T-helper 2 cell treated with Interferon-gamma antibody and Interleukin-4, amounts not matched to agents 5 μg/mL and 100 μg/mL, for 36 hours (primary cell): ENCODE data around the gene LDHA.
A peak's percentile ranks its signal among the peaks of the same experiment; 100 is the strongest.
"Not testable (repeated sequence)": the region's sequence is repeated elsewhere in the genome, so short reads cannot be mapped to it uniquely, and the experiment has no call there.

ENCODE experiments used
- DNase-seq: peaks from one replicate; pipeline ENCODE4 v3.0.0; 2021; ENCODE audit warnings: low spot score
- H3K27ac Mint-ChIP-seq: one replicate; pipeline ENCODE4 v1.8.0; 2021; ENCODE audit warnings: mild to moderate bottlenecking, mixed read lengths
- H3K27me3 Mint-ChIP-seq: one replicate; pipeline ENCODE4 v1.8.0; 2021; ENCODE audit warnings: low read depth, mixed read lengths
- H3K36me3 Mint-ChIP-seq: one replicate; pipeline ENCODE4 v1.8.0; 2021; ENCODE audit warnings: low read depth, mixed read lengths
- H3K4me1 Mint-ChIP-seq: one replicate; pipeline ENCODE4 v1.8.0; 2021; ENCODE audit warnings: low read depth, mixed read lengths
- H3K4me3 Mint-ChIP-seq: one replicate; pipeline ENCODE4 v1.8.0; 2022; ENCODE audit warnings: mild to moderate bottlenecking, moderate library complexity, mixed read lengths
- H3K9me3 Mint-ChIP-seq: one replicate; pipeline ENCODE4 v1.8.0; 2021; ENCODE audit warnings: mixed read lengths

LDHA gene

DNA sequence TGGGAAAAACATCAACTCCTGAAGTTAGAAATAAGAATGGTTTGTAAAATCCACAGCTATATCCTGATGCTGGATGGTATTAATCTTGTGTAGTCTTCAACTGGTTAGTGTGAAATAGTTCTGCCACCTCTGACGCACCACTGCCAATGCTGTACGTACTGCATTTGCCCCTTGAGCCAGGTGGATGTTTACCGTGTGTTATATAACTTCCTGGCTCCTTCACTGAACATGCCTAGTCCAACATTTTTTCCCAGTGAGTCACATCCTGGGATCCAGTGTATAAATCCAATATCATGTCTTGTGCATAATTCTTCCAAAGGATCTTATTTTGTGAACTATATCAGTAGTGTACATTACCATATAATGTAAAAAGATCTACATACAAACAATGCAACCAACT lies 13.0 kb downstream of the LDHA start:
- not testable (repeated sequence) for H3K9me3 Mint-ChIP-seq, H3K4me3 Mint-ChIP-seq, H3K27ac Mint-ChIP-seq, DNase-seq, H3K27me3 Mint-ChIP-seq
- peaks cover 42% of the 10 kb centered on the region for H3K36me3 Mint-ChIP-seq
- peaks cover 23% of the 10 kb centered on the region for H3K4me1 Mint-ChIP-seq

DNA sequence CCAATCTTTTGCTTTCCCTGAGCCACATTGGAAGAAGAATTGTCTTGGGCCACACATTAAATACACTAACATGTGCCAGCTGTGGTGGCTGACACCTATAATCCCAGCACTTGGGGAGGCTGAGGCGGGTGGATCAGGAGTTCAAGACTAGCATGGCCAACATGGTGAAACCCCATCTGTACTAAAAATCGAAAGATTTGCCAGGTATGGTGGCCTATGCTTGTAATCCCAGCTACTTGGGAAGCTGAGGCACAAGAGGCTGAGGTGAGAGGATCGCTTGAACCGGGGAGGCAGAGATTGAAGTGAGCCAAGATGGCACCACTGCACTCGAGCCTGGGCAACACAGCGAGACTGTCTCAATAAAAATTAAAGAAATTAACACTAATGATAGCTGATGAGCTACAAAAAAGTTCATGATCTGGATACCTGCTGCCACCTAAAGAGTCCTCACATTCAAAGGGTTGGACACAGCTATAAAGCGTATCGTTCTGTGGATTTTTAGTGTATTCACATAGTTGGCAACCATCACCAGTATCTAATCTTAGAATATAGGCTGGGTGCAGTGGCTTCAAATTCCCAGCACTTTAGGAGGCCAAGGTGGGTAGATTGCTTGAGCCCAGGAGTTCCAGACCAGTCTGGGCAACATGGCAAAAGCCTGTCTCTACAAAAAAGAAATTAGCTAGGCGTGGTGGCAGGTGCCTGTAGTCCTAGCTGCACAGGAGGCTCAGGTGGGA lies 14.4 kb downstream of the LDHA start:
- no peak for DNase-seq
- Mint-ChIP-seq H3K9me3 (no peaks in the 10 kb centered on the region), H3K4me1 (peaks cover 16% of the 10 kb centered on the region), H3K27me3 (peaks cover under 1% of the 10 kb centered on the region), H3K36me3 (peaks cover 30% of the 10 kb centered on the region), H3K27ac (no peak overlapping the region), H3K4me3 (no peak overlapping the region)

DNA sequence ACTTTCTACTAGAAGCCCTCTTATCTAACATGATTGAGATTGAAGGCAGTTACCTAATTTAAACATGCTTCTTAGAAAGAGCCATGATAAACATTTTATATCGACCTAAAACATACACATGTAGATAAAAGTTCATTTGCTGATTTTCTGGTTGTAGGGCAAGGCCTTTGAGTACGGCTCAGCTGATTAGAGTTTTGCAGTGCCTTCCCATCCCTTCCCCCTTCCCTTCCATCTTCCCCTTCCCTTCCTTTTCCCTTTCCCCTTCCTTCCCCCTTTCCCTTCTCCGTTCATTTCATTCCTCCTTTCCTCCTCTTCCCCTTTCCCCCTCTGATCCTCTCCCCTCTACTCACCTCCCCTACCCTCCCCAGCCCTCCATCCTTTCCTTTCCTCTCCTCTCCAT lies 22.1 kb downstream of the LDHA start:
- no peak for DNase-seq
- H3K4me3 Mint-ChIP-seq = no peak overlapping the region
- no peak overlapping the region for H3K27ac Mint-ChIP-seq
- H3K9me3 Mint-ChIP-seq = no peaks in the 10 kb centered on the region
- H3K36me3 Mint-ChIP-seq = no peaks in the 10 kb centered on the region
- peaks cover 10% of the 10 kb centered on the region for H3K4me1 Mint-ChIP-seq
- H3K27me3 Mint-ChIP-seq = peaks cover 2% of the 10 kb centered on the region

DNA sequence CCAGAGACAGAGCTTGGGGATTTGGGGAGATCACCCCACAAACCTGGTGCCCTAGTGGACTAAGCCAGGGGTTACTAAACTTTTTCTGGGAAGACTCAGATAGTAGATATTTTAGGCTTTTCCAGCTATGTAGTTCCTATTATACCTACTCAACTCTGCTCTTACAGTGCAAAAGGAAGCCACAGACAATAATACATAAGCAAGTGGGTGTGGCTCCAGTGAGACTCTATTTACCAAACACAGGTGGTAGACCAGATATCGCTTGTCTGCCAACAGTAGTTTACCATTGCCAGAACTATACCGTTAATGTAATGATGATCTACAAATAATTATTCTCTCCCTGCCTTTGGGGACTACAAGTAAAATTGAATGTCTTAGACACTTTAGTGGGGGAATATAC lies 24.7 kb downstream of the LDHA start:
- Mint-ChIP-seq H3K27me3 (no peaks in the 10 kb centered on the region), H3K27ac (no peak overlapping the region), H3K4me3 (no peak overlapping the region), H3K9me3 (no peaks in the 10 kb centered on the region), H3K36me3 (no peaks in the 10 kb centered on the region), H3K4me1 (peaks cover 5% of the 10 kb centered on the region)
- DNase-seq = no peak

DNA sequence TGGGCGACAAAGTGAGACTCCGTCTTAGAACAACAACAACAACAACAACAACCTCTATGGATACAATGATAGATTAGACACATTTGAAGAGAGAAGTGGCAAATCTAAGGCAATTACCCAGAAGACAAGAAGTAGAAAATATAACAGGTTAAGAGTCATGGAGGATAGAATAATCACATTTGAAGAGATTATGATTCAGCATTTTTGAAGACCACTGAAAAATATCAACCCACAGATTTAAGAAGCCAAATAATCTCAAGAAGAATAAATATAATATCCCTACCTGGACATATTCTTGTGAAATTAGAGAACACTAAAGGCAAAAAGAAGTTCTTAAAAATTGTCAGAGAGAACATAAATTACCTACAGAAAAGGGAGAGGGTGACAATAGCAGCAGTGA lies 25.7 kb downstream of the LDHA start:
- no peak overlapping the region for H3K27ac Mint-ChIP-seq
- no peaks in the 10 kb centered on the region for H3K9me3 Mint-ChIP-seq
- H3K27me3 Mint-ChIP-seq = no peaks in the 10 kb centered on the region
- no peak for DNase-seq
- H3K4me1 Mint-ChIP-seq = peaks cover 5% of the 10 kb centered on the region
- H3K4me3 Mint-ChIP-seq = no peak overlapping the region
- no peaks in the 10 kb centered on the region for H3K36me3 Mint-ChIP-seq

DNA sequence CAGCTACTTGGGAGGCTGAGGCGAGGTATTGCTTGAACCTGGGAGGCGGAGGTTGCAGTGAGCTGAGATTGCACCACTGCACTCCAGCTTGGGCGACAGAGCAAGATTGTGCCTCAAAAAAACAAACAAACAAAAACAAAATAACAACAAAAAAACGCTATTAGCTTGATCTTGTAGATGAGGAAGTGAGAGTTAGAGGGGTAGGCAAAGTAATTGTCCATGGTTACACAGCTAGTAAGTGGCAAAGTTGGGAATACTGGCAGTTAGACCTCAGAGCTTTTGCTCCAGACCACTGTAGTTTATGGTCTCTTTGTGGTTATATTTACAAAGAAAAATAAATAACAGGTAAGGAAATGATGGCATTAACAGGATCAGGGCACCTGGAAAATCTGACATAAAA lies 32.9 kb downstream of the LDHA start:
- Mint-ChIP-seq H3K36me3 (peaks cover 2% of the 10 kb centered on the region), H3K9me3 (peaks cover 4% of the 10 kb centered on the region), H3K27ac (no peak overlapping the region), H3K4me3 (no peak overlapping the region), H3K4me1 (peaks cover 4% of the 10 kb centered on the region), H3K27me3 (peaks cover 4% of the 10 kb centered on the region)
- no peak for DNase-seq

DNA sequence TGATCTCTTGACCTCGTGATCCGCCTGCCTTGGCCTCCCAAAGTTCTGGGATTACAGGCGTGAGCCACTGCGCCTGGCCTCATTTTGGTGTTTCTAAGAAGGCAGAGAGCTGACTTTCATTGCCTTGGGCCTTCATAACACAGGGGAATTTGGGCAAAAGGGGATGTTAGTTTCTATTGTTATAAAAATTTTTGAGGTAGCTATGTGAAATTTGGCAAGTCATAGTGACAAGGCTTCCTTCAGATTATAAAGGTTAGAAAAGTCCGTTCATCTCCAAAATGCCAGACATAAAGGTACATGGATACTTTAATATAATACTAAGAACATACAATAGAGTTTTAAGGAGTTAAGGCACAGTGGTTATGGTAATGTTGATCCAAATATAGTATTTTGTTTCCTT lies 35.0 kb downstream of the LDHA start:
- DNase-seq = no peak
- peaks cover 14% of the 10 kb centered on the region for H3K9me3 Mint-ChIP-seq
- no peak overlapping the region for H3K4me3 Mint-ChIP-seq
- H3K27me3 Mint-ChIP-seq = peaks cover 4% of the 10 kb centered on the region
- H3K4me1 Mint-ChIP-seq = peaks cover 4% of the 10 kb centered on the region
- peaks cover 4% of the 10 kb centered on the region for H3K36me3 Mint-ChIP-seq
- H3K27ac Mint-ChIP-seq = no peak overlapping the region

DNA sequence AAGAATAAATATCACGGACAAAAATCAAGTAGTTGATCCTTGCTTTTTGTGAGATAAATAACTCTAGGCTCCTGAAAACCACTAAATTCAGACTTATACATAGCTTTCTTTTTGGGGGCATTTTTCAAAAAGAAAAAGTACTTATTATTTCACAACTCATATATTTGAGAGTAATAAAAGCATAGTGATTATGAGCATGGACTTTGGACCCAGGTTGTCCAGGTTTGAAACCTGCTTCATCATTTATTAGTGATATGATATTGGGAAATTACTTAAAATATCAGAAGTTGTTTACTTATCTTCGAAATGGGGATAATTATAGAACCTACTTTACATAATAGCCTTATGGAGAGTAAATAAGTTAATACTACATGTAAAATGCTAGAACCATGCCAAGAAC lies 44.3 kb downstream of the LDHA start:
- no peak for DNase-seq
- H3K27ac Mint-ChIP-seq = no peak overlapping the region
- H3K4me1 Mint-ChIP-seq = no peaks in the 10 kb centered on the region
- peaks cover 2% of the 10 kb centered on the region for H3K36me3 Mint-ChIP-seq
- no peak overlapping the region for H3K4me3 Mint-ChIP-seq
- H3K27me3 Mint-ChIP-seq = peaks cover 2% of the 10 kb centered on the region
- H3K9me3 Mint-ChIP-seq = peaks cover 19% of the 10 kb centered on the region

DNA sequence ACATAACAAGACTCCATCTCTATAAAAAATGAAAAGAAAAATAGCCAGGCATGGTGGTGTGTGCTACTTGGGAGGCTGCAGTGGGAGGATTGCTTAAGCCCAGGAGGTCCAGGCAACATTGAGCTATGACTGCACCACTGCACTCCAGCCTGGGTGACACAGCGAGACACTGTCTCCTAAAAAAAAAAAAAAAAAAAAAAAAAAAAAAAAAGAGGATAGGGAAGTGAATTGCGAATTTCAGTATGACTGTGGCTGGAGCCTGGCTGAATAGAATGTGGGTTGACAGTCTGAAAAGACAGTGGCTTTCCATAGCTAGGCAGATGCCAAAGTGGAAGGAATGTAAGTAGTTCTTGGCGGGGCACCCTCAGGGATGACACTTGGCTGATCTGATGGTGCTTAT lies 54.9 kb downstream of the LDHA start:
- no peak for DNase-seq
- Mint-ChIP-seq H3K27me3 (peaks cover 15% of the 10 kb centered on the region), H3K27ac (no peak overlapping the region), H3K9me3 (no peaks in the 10 kb centered on the region), H3K36me3 (no peaks in the 10 kb centered on the region), H3K4me3 (no peak overlapping the region), H3K4me1 (no peaks in the 10 kb centered on the region)

DNA sequence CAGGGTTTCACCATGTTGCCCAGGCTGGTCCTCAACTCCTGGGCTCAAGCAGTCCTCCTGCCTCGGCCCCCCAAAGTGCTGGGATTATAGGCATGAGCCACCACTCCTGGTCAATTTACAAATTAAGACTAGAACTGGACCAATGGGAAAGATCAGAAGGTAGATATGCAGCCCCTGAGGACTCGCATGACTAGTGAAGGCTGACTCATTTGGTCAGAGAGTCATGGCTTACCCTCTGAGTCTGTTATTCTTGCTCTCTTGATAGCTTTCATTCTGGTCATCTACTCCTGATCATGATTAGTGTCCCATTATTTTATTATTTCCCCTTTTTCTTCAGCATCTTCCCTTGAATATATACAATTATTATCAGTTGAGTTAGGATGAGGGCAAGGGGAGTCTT lies 58.6 kb downstream of the LDHA start:
- Mint-ChIP-seq H3K4me3 (no peak overlapping the region), H3K4me1 (peaks cover 1% of the 10 kb centered on the region), H3K36me3 (no peaks in the 10 kb centered on the region), H3K9me3 (no peaks in the 10 kb centered on the region), H3K27me3 (peaks cover 11% of the 10 kb centered on the region), H3K27ac (no peak overlapping the region)
- no peak for DNase-seq

DNA sequence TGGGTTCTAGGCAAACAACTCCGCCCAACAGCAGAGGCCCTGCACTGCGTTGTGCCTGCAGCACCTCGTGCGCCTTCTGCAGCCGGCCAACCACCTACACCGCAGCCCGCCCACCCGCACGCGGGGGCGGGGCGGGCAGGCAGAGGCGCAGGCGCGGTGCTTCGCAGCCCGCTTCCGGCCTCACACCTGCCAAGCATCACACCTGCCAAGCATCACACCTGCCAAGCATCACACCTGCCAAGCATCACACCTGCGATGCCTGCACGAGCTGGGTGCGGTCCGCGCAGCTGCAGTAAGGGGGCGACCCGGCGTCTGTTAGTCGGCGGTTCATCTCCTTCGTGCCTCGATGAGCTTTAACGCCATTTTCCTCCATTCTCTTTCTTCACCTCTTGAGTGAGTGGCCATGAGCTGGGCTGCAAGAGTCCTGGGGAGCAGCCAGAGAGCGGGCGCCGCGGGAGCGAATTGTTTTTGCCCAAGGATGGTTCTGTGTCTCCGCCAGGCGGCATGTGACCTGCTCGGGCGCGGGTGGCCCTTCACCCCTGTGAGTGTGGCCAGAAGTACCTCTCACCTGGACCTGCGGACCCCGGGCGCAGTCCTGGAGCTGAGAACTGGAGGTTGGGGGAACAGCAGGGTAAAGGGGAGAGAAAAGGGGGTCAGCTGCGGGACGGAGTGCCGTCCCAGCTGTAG lies 61.5 kb downstream of the LDHA start, which contains the start of gene LDHAL6A:
TSS of gene LDHAL6A (plus strand) at position 171 of the 687 bp plus-strand sequence. CDS start 825 bp downstream, outside the sequence.
- H3K36me3 Mint-ChIP-seq = no peaks in the 10 kb centered on the region
- no peak within 1 kb of the TSS for H3K27ac Mint-ChIP-seq
- no peak for DNase-seq
- peak within 1 kb of the TSS; percentile 26 for H3K4me3 Mint-ChIP-seq
- H3K4me1 Mint-ChIP-seq = peaks cover 1% of the 10 kb centered on the region
- peaks cover 4% of the 10 kb centered on the region for H3K27me3 Mint-ChIP-seq
- H3K9me3 Mint-ChIP-seq = no peaks in the 10 kb centered on the region

DNA sequence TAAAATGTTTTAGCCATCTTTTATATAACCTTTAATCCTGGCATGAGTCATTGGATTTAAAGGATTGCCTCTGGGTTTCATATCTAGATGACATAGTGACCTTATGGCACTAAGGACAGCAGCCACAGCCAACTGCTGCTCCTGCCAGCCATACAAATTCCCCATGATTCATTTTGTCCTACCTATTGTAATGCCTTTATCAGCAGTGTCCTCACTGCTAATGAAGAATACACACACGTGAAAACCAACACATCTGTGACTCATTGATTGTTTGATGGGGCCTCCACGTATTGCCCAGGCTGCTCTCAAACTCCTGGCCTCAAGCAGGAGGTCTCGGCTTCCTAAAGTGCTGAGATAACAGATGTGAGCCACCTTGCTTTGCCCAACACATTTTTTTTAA lies 63.1 kb downstream of the LDHA start:
- H3K27ac Mint-ChIP-seq = no peak overlapping the region
- no peak for DNase-seq
- peaks cover 1% of the 10 kb centered on the region for H3K4me1 Mint-ChIP-seq
- H3K36me3 Mint-ChIP-seq = no peaks in the 10 kb centered on the region
- H3K9me3 Mint-ChIP-seq = no peaks in the 10 kb centered on the region
- peaks cover 4% of the 10 kb centered on the region for H3K27me3 Mint-ChIP-seq
- no peak overlapping the region for H3K4me3 Mint-ChIP-seq
